Sigmoid colon (tissue), 4 donors: ENCODE data around the gene OR6N2.

Experiments used
- POLR2A ChIP-seq, 2 donors: fragments of 450-650 bp; IDR thresholded peaks; one replicate each; pipeline ENCODE4 v1.6.1; 2016; ENCODE audit warnings: antibody characterized with exemption in 2 of 2, mild to moderate bottlenecking in 2 of 2, moderate library complexity in 2 of 2
- POLR2AphosphoS5 ChIP-seq, 4 donors: sonication (generic); formaldehyde crosslinking; IDR thresholded peaks; one replicate each; pipeline ENCODE4 v1.6.1; 2017; ENCODE audit warnings: antibody characterized with exemption in 4 of 4
- TF ChIP-seq, protein P1 (sequence below), 4 experiments: fragments of 450-650 bp in 3 of 4; fragments of 200-600 bp in 1 of 4; IDR thresholded peaks; one replicate each; pipeline ENCODE4 v1.5.1; 2016 to 2019; ENCODE audit warnings: antibody characterized with exemption in 4 of 4, mild to moderate bottlenecking in 3 of 4, moderate library complexity in 2 of 4

DNA sequence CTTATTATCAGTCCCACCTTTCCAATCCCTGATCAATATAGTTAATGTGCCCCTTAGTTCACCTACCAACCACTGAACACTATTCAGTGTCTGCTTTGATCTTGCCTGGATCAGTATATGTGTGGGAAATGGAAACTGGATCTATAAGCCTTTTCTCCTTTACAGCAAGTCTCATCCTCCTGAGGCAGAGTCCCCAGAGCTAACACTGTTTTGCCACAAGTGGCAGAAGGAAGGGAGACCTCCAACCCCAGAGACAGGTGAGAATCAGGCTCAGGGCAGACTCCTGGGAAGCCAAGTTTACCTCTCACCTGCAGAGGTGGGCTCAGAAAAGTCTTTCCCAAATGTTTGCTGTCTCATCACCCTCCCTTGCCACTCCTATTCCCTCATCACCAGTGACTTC is at the start of gene OR6N2:
- TF ChIP-seq, protein P1, sequence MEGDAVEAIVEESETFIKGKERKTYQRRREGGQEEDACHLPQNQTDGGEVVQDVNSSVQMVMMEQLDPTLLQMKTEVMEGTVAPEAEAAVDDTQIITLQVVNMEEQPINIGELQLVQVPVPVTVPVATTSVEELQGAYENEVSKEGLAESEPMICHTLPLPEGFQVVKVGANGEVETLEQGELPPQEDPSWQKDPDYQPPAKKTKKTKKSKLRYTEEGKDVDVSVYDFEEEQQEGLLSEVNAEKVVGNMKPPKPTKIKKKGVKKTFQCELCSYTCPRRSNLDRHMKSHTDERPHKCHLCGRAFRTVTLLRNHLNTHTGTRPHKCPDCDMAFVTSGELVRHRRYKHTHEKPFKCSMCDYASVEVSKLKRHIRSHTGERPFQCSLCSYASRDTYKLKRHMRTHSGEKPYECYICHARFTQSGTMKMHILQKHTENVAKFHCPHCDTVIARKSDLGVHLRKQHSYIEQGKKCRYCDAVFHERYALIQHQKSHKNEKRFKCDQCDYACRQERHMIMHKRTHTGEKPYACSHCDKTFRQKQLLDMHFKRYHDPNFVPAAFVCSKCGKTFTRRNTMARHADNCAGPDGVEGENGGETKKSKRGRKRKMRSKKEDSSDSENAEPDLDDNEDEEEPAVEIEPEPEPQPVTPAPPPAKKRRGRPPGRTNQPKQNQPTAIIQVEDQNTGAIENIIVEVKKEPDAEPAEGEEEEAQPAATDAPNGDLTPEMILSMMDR (IDR thresholded peaks at IDR 0.05), result no peak
- TF ChIP-seq POLR2A (IDR thresholded peaks at IDR 0.05), result no peak
- no peak for TF ChIP-seq POLR2AphosphoS5 (IDR thresholded peaks at IDR 0.05)
